GM18861 (cell line): ENCODE measurements around the gene ERVW-1.

Source experiments
- ATAC-seq: cut with Tn5 transposase; IDR thresholded peaks from one replicate; pipeline ENCODE4 v1.9.1; 2021; ENCODE audit not compliant: unreplicated experiment

Gene ERVW-1

DNA sequence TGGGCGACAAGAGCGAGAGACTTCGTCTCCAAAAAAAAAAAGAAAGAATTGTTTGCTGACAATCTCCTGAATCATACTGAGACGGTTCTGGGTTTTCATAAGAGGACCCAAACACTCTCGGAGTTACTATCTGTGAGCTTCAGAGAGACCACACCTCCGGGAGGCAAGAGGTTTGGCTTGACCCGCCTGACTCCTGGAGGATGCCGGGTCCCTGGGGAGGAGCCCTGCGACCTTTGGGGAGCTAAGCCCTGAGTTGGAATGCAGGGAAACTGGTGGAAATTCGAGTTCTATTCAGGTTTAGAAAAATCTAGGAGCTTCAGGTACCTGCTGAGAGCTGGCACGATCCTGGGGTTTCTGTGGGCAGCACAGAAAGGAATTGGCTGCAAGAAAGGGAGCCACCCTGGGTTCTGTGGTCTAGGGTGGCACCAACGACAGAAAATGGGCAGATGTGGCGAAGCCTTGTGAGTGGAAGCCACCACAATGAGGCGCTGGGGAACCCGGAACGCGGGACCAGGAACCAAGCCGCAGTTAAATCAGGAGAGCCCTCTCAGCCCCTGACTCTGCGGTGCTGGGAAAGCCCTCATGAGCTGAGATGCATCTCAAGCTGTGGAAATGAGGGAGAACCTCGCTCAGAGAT, 52.3 kb downstream of the ERVW-1 start:
- no peak for ATAC-seq

DNA sequence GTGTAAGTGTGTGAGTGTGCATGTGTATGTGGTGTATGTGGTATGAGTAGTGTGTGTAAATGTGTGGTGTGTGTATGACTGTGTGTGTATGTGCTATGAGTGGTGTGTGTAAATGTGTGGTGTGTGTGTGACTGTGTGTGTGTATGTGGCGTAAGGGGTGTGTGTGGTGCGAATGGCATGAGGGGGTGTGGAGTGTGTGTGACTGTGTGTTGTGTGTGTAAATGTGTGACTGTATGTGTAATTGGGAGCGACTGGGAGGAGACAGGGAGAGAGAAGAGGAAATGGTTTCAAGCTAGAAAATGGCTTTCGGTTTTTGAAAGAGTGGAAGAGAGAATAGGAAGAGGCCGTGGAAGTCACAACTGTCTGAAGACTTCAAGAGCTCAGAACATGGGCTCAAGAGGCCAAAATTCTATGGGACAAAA, 54.0 kb downstream of the ERVW-1 start:
- no peak for ATAC-seq

DNA sequence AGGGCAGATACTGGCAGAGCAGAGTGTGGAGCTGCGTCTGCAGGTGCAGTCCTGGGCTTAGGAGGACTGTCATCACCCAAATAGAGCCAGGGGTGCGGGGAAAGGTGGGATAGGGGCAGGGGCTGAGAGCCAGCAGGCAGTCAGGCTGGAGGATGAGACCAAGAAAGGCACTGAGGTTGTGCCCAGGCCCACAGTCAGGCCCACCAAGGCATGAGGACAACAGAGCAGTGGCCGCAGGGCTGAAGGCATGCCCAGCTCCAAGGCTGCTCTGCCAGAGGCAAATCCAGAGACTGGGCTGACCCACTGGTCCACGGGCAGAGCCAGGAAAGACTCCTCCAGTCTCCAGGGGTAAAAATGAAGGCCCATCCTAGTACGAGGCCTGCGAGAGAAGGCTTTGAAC, 54.8 kb downstream of the ERVW-1 start:
- no peak for ATAC-seq

DNA sequence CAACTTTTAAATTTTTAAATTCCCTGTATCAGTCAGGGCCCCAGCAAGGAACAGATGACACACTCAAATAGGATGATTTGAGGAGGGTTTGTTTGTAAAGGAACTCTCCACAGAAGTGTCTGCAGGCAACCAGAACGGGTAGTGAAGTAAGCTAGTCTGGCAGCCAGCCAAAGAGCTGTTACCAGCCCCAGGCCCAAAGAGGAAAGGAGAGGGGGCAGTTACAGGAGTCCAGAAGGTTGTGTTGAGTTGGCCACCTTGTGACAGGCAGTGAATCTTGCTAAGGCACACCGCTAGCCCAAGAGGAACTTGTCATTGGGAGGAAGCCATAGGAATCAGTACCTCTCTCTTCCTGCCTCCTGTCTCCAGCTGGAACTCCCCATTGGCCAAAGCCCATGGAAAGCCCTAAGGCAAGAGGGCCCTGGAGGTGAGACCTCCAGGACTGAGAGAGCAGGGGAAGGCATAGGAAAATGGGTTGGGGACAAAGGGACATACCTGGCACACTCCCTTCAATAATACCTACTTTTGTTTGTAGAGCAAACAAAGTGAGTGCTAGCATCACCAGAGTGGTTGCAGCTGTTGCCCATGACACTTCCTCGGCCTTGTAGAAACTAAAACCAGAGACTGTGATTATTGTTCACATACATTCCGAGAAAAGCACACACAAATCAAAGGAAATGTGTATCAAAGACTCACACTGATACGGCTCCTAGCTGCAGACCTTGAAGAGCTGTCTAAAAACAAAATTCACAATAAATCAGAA, 55.9 kb downstream of the ERVW-1 start:
- ATAC-seq, result no peak
